ENCODE results near the gene PARN.
"Not testable (repeated sequence)": the region's sequence is repeated elsewhere in the genome, so short reads cannot be mapped to it uniquely, and the experiment has no call there.

PARN gene

GRCh38 chr16:14464192-14464591, 165.9 kb downstream of the PARN start:
- FAIRE-seq = no peak

GRCh38 chr16:14462811-14463210, 167.2 kb downstream of the PARN start:
- FAIRE-seq = no peak

GRCh38 chr16:14460726-14461125, 169.3 kb downstream of the PARN start:
- FAIRE-seq = no peak

- no peak for FAIRE-seq
Measured at GRCh38 chr16:14458576-14458975, 171.5 kb downstream of the PARN start.

- FAIRE-seq = no peak
Measured at GRCh38 chr16:14456793-14457481, 173.1 kb downstream of the PARN start.

- no peak for FAIRE-seq
Measured at GRCh38 chr16:14455573-14455972, 174.5 kb downstream of the PARN start.

- no peak for FAIRE-seq
Measured at GRCh38 chr16:14454391-14454790, 175.7 kb downstream of the PARN start.

GRCh38 chr16:14452066-14452465, 178.0 kb downstream of the PARN start:
- FAIRE-seq = no peak

GRCh38 chr16:14450846-14451245, 179.2 kb downstream of the PARN start:
- no peak for FAIRE-seq

GRCh38 chr16:14449790-14450480, 180.1 kb downstream of the PARN start:
- no peak for FAIRE-seq

- FAIRE-seq = no peak
Measured at GRCh38 chr16:14449334-14449733, 180.7 kb downstream of the PARN start.

GRCh38 chr16:14448879-14449278, 181.2 kb downstream of the PARN start:
- FAIRE-seq = no peak

GRCh38 chr16:14447783-14448182, 182.3 kb downstream of the PARN start:
- no peak for FAIRE-seq

- FAIRE-seq = no peak
Measured at GRCh38 chr16:14446796-14447195, 183.3 kb downstream of the PARN start.

GRCh38 chr16:14445937-14446715, 183.9 kb downstream of the PARN start:
- FAIRE-seq = no peak

- no peak for FAIRE-seq
Measured at GRCh38 chr16:14444979-14445810, 184.9 kb downstream of the PARN start.

- not testable (repeated sequence) for FAIRE-seq
Measured at GRCh38 chr16:14441533-14441932, 188.5 kb downstream of the PARN start.

GRCh38 chr16:14438256-14438655, 191.8 kb downstream of the PARN start:
- no peak for FAIRE-seq

- FAIRE-seq = no peak
Measured at GRCh38 chr16:14437426-14437825, 192.6 kb downstream of the PARN start.

- FAIRE-seq = no peak
Measured at GRCh38 chr16:14436401-14436955, 193.6 kb downstream of the PARN start.

- no peak for FAIRE-seq
Measured at GRCh38 chr16:14434860-14435259, 195.2 kb downstream of the PARN start.

- not testable (repeated sequence) for FAIRE-seq
Measured at GRCh38 chr16:14428971-14429637, 201.0 kb downstream of the PARN start.
